ENCODE measurements around the gene PLIN3. TPM values are rescaled to one million over a fixed set of nuclear protein-coding genes. Genes with fewer than 3 reads are reported as not detected.
"Not testable (repeated sequence)": the region's sequence is repeated elsewhere in the genome, so short reads cannot be mapped to it uniquely, and the experiment has no call there.

Gene PLIN3
- total and polyA plus RNA-seq, 2 experiments from 2014 or later, result 97.8 to 118 TPM

- H3K4me3 ChIP-seq, result no peak within 1 kb of the TSS
- H3K9me2 ChIP-seq (replicated peaks; ENCODE audit: insufficient read depth), result no peaks in the 10 kb centered on the region
- H3K27ac ChIP-seq, result no peak within 1 kb of the TSS
- WGBS (ENCODE audit: low lambda C conversion rate, missing lambda C conversion rate), result 85% methylated on average over 7 of the region's 7 CpGs
- H4K20me1 ChIP-seq (ENCODE audit: insufficient read depth, poor library complexity, severe bottlenecking), result no peaks in the 10 kb centered on the region
- H3K9me3 ChIP-seq (ENCODE audit: low read depth), result no peaks in the 10 kb centered on the region
- no peak for DNase-seq (ENCODE audit: low spot score)
- no peak within 1 kb of the TSS for H2AFZ ChIP-seq
- no peaks in the 10 kb centered on the region for H3K4me1 ChIP-seq (ENCODE audit: insufficient read depth)
- H3K27me3 ChIP-seq, result no peaks in the 10 kb centered on the region
- TF ChIP-seq CTCF (IDR thresholded peaks at IDR 0.05; ENCODE audit: poor library complexity), result no peak
- no peak for TF ChIP-seq EZH2 (IDR thresholded peaks at IDR 0.05; ENCODE audit: borderline replicate concordance)
- TF ChIP-seq EZH2phosphoT487 (IDR thresholded peaks at IDR 0.05; ENCODE audit: low read depth, severe bottlenecking, unreplicated experiment), result no peak
- no peak within 1 kb of the TSS for H3K4me2 ChIP-seq
- no peaks in the 10 kb centered on the region for H3K79me2 ChIP-seq
- no peaks in the 10 kb centered on the region for H3K36me3 ChIP-seq (replicated peaks; ENCODE audit: insufficient read depth, low read depth)
These were observed 35.3 kb upstream of the PLIN3 start, which contains the start of gene ARRDC5 for GRCh38 chr19:4902796-4903195. TSS of gene ARRDC5 (minus strand) at chr19:4902896. CDS start at chr19:4902825, 71 bp downstream.

GRCh38 chr19:4900879-4901278, 33.4 kb upstream of the PLIN3 start:
- H3K79me2 ChIP-seq; H2AFZ ChIP-seq; H3K4me2 ChIP-seq; H3K4me1 ChIP-seq (ENCODE audit: insufficient read depth); DNase-seq (ENCODE audit: low spot score); H3K27me3 ChIP-seq; H4K20me1 ChIP-seq (ENCODE audit: insufficient read depth, poor library complexity, severe bottlenecking); H3K27ac ChIP-seq; H3K9me3 ChIP-seq (ENCODE audit: low read depth); H3K9me2 ChIP-seq (replicated peaks; ENCODE audit: insufficient read depth); H3K4me3 ChIP-seq; H3K36me3 ChIP-seq (replicated peaks; ENCODE audit: insufficient read depth, low read depth): not testable (repeated sequence)
- 93% methylated on average over 13 of the region's 13 CpGs for WGBS (ENCODE audit: low lambda C conversion rate, missing lambda C conversion rate)

- H2AFZ ChIP-seq, result no peak overlapping the region
- no peaks in the 10 kb centered on the region for H4K20me1 ChIP-seq (ENCODE audit: insufficient read depth, poor library complexity, severe bottlenecking)
- no peaks in the 10 kb centered on the region for H3K36me3 ChIP-seq (replicated peaks; ENCODE audit: insufficient read depth, low read depth)
- no peaks in the 10 kb centered on the region for H3K79me2 ChIP-seq
- no peaks in the 10 kb centered on the region for H3K4me1 ChIP-seq (ENCODE audit: insufficient read depth)
- no peaks in the 10 kb centered on the region for H3K9me3 ChIP-seq (ENCODE audit: low read depth)
- DNase-seq (ENCODE audit: low spot score), result no peak
- TF ChIP-seq EZH2 (IDR thresholded peaks at IDR 0.05; ENCODE audit: borderline replicate concordance), result no peak
- TF ChIP-seq EZH2phosphoT487 (IDR thresholded peaks at IDR 0.05; ENCODE audit: low read depth, severe bottlenecking, unreplicated experiment), result no peak
- no peak for TF ChIP-seq CTCF (IDR thresholded peaks at IDR 0.05; ENCODE audit: poor library complexity)
- no peaks in the 10 kb centered on the region for H3K27me3 ChIP-seq
- no peak overlapping the region for H3K4me3 ChIP-seq
- no peak overlapping the region for H3K4me2 ChIP-seq
- 87% methylated on average over 7 of the region's 7 CpGs for WGBS (ENCODE audit: low lambda C conversion rate, missing lambda C conversion rate)
- H3K9me2 ChIP-seq (replicated peaks; ENCODE audit: insufficient read depth), result no peaks in the 10 kb centered on the region
- no peak overlapping the region for H3K27ac ChIP-seq
These were observed 29.7 kb upstream of the PLIN3 start for GRCh38 chr19:4897146-4897545.

- no peaks in the 10 kb centered on the region for H4K20me1 ChIP-seq (ENCODE audit: insufficient read depth, poor library complexity, severe bottlenecking)
- no peak overlapping the region for H3K4me3 ChIP-seq
- H3K9me2 ChIP-seq (replicated peaks; ENCODE audit: insufficient read depth), result no peaks in the 10 kb centered on the region
- TF ChIP-seq CTCF (IDR thresholded peaks at IDR 0.05; ENCODE audit: poor library complexity), result no peak
- TF ChIP-seq EZH2phosphoT487 (IDR thresholded peaks at IDR 0.05; ENCODE audit: low read depth, severe bottlenecking, unreplicated experiment), result no peak
- no peak for TF ChIP-seq EZH2 (IDR thresholded peaks at IDR 0.05; ENCODE audit: borderline replicate concordance)
- H3K27me3 ChIP-seq, result no peaks in the 10 kb centered on the region
- no peaks in the 10 kb centered on the region for H3K36me3 ChIP-seq (replicated peaks; ENCODE audit: insufficient read depth, low read depth)
- WGBS (ENCODE audit: low lambda C conversion rate, missing lambda C conversion rate), result 64% methylated on average over 3 of the region's 3 CpGs
- no peaks in the 10 kb centered on the region for H3K4me1 ChIP-seq (ENCODE audit: insufficient read depth)
- H2AFZ ChIP-seq, result no peak overlapping the region
- no peaks in the 10 kb centered on the region for H3K79me2 ChIP-seq
- no peak overlapping the region for H3K27ac ChIP-seq
- no peak for DNase-seq (ENCODE audit: low spot score)
- no peak overlapping the region for H3K4me2 ChIP-seq
- no peaks in the 10 kb centered on the region for H3K9me3 ChIP-seq (ENCODE audit: low read depth)
These were observed 28.9 kb upstream of the PLIN3 start for GRCh38 chr19:4896372-4896771.

- not testable (repeated sequence) for H3K9me3 ChIP-seq (ENCODE audit: low read depth); H3K27ac ChIP-seq; H3K4me3 ChIP-seq; H4K20me1 ChIP-seq (ENCODE audit: insufficient read depth, poor library complexity, severe bottlenecking); H3K79me2 ChIP-seq; H2AFZ ChIP-seq; DNase-seq (ENCODE audit: low spot score); H3K9me2 ChIP-seq (replicated peaks; ENCODE audit: insufficient read depth); H3K36me3 ChIP-seq (replicated peaks; ENCODE audit: insufficient read depth, low read depth); H3K27me3 ChIP-seq; H3K4me2 ChIP-seq; H3K4me1 ChIP-seq (ENCODE audit: insufficient read depth)
- 97% methylated on average over 11 of the region's 11 CpGs for WGBS (ENCODE audit: low lambda C conversion rate, missing lambda C conversion rate)
These were observed 25.5 kb upstream of the PLIN3 start for GRCh38 chr19:4892962-4893361.

Measured in hepatocyte (in vitro differentiated cells).